ENCODE measurements around the gene ZNF77. TPM values are rescaled to one million over a fixed set of nuclear protein-coding genes. Genes with fewer than 3 reads are reported as not detected.

The ZNF77 gene
- total and polyA plus RNA-seq, 2 donors from 2014 or later = 2.4 to 5.1 TPM

DNA sequence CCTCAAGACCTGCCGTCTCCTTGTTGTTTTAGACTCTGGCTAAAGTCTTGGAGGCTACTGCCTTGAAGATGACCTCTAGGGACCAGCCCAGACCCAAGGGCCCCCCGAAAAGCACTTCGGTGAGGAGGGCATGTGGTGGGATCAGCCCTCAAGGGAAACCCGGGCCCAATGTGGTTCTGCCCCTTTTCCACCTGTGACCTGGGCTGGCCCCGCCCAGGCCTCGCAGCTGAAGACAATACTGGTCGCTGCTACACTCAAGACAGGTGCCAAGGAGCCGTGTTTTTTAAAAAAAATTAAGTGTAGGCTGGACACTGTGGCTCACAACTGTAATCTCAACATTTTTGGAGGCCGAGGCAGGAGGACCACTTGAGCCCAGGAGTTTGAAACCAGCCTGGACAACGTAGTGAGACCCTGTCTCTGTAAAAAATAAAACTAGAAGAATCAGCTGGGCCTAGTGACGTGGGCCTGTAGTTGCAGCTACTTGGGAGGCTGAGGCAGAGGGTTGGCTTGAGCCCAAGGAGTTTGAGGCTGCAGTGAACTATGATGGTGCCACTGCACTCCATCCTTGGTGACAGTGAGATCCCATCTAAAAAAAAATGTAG is 33.5 kb upstream of the ZNF77 start:
- H3K27ac ChIP-seq (ENCODE audit: low read depth in 2 of 2, low read length in 2 of 2) = no peak overlapping the region
- H3K4me1 ChIP-seq (ENCODE audit: control insufficient read depth in 2 of 3, insufficient read depth in 2 of 3, low read depth in 1 of 3, low read length in 3 of 3) = peaks cover 2 to 16% (median 12%) of the 10 kb centered on the region in 3 donors
- no peaks in the 10 kb centered on the region for H3K9me3 ChIP-seq (ENCODE audit: control insufficient read depth in 2 of 3, insufficient read depth in 1 of 3, low read length in 3 of 3)
- FAIRE-seq (no peak), DNase-seq (no peak)
- H3K36me3 ChIP-seq (ENCODE audit: control insufficient read depth in 2 of 3, insufficient read depth in 3 of 3, low read length in 3 of 3) = no peaks in the 10 kb centered on the region
- H3K27me3 ChIP-seq (ENCODE audit: control insufficient read depth, insufficient read depth, low read length) = no peaks in the 10 kb centered on the region
- TF ChIP-seq, protein P1, sequence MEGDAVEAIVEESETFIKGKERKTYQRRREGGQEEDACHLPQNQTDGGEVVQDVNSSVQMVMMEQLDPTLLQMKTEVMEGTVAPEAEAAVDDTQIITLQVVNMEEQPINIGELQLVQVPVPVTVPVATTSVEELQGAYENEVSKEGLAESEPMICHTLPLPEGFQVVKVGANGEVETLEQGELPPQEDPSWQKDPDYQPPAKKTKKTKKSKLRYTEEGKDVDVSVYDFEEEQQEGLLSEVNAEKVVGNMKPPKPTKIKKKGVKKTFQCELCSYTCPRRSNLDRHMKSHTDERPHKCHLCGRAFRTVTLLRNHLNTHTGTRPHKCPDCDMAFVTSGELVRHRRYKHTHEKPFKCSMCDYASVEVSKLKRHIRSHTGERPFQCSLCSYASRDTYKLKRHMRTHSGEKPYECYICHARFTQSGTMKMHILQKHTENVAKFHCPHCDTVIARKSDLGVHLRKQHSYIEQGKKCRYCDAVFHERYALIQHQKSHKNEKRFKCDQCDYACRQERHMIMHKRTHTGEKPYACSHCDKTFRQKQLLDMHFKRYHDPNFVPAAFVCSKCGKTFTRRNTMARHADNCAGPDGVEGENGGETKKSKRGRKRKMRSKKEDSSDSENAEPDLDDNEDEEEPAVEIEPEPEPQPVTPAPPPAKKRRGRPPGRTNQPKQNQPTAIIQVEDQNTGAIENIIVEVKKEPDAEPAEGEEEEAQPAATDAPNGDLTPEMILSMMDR (IDR thresholded peaks at IDR 0.05; ENCODE audit: borderline replicate concordance, extremely low read depth, insufficient read depth) = no peak
- intact Hi-C loops (cut with DNase I) = no loop called here
- no peak overlapping the region for H3K4me3 ChIP-seq (ENCODE audit: low read length in 3 of 3)
- H3K9ac ChIP-seq (ENCODE audit: low read length in 3 of 3) = no peak overlapping the region

DNA sequence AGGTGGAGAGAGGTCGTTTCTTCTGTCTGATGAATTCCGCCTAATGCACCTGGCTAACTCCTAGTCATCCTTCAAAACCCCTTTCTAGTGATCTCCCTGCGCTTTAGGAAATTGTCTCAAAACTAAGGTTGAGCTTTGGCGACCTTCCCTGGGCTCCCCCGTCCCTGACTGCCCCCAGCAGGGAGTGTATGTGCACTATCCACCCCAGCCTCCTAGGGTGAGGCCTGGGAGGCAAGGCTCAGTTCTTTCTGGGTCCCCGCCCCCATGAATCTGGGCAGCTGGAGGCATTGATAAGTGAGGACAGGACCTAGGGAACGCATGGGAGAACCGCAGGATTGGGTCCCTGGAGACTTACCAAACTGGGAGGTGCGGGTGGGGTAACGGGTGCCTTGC is 33.0 kb upstream of the ZNF77 start:
- Histone ChIP-seq H3K9ac (ENCODE audit: low read length in 3 of 3) (no peak overlapping the region), H3K9me3 (ENCODE audit: control insufficient read depth in 2 of 3, insufficient read depth in 1 of 3, low read length in 3 of 3) (no peaks in the 10 kb centered on the region), H3K4me1 (ENCODE audit: control insufficient read depth in 2 of 3, insufficient read depth in 2 of 3, low read depth in 1 of 3, low read length in 3 of 3) (peaks cover 2 to 11% (median 8%) of the 10 kb centered on the region in 3 donors), H3K4me3 (ENCODE audit: low read length in 3 of 3) (no peak overlapping the region), H3K27ac (ENCODE audit: low read depth in 2 of 2, low read length in 2 of 2) (peak overlapping the region in 1 of 2 donors; percentile 43), H3K27me3 (ENCODE audit: control insufficient read depth, insufficient read depth, low read length) (no peaks in the 10 kb centered on the region), H3K36me3 (ENCODE audit: control insufficient read depth in 2 of 3, insufficient read depth in 3 of 3, low read length in 3 of 3) (no peaks in the 10 kb centered on the region)
- DNase-seq (peak in 1 of 5 donors; percentile 73), FAIRE-seq (no peak)
- TF ChIP-seq, protein P1 (IDR thresholded peaks at IDR 0.05; ENCODE audit: borderline replicate concordance, extremely low read depth, insufficient read depth) = no peak
- intact Hi-C loops (cut with DNase I) = no loop called here

DNA sequence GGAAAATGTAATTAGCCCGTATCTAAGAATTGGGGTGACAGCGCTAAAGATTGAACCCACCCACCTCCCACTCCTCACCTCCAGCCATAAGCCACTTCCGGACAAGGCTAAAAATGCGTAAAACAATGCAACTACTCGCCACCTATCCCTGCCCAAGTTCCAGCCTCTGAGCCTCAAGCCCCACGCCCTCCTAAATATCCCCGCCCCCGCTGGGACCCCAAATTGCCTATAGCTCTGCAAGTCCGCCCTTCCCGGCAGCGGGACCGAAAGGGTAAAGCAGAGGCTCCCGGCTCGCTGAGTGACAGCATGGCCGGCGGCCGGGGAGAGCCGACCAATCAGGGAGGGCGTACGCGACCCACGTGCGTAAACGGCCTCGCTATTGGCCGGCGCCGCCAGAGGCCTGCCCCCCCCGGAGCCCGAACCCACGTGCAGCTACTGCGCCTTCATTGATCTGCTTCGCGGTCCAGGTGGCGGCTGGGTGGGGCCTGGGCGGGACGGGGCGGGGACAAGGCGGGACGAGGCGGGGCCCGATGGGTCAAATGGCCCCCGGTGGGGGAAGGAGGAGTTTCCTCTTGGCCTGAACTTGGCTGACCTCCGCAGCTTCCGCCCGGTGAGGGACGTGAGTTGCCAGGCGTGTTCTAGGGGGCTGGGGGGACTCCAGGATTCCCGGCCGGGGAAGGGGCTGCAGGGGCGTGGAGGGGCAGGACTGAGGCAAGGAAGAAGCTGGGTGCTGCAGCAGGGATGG is 32.4 kb upstream of the ZNF77 start, which contains the start of gene TLE6:
TLE6 (plus strand) TSS at position 564 of the 745 bp plus-strand sequence. CDS start 670 bp downstream, outside the sequence.
- H3K9me3 ChIP-seq (ENCODE audit: control insufficient read depth in 2 of 3, insufficient read depth in 1 of 3, low read length in 3 of 3) = no peaks in the 10 kb centered on the region
- peak within 1 kb of the TSS; percentile 48 to 81 (median 75) for H3K4me3 ChIP-seq (ENCODE audit: low read length in 3 of 3)
- intact Hi-C loops (cut with DNase I) = no loop called here
- FAIRE-seq (no peak), DNase-seq (peak; percentile 97 to 99 (median 98))
- H3K9ac ChIP-seq (ENCODE audit: low read length in 3 of 3) = peak within 1 kb of the TSS; percentile 36 to 63 (median 46)
- TF ChIP-seq, protein P1 (IDR thresholded peaks at IDR 0.05; ENCODE audit: borderline replicate concordance, extremely low read depth, insufficient read depth) = no peak
- H3K27ac ChIP-seq (ENCODE audit: low read depth in 2 of 2, low read length in 2 of 2) = peak within 1 kb of the TSS; percentile 16 to 43
- H3K36me3 ChIP-seq (ENCODE audit: control insufficient read depth in 2 of 3, insufficient read depth in 3 of 3, low read length in 3 of 3) = no peaks in the 10 kb centered on the region
- no peaks in the 10 kb centered on the region for H3K27me3 ChIP-seq (ENCODE audit: control insufficient read depth, insufficient read depth, low read length)
- peaks cover 2 to 8% (median 5%) of the 10 kb centered on the region in 3 donors for H3K4me1 ChIP-seq (ENCODE audit: control insufficient read depth in 2 of 3, insufficient read depth in 2 of 3, low read depth in 1 of 3, low read length in 3 of 3)
